Measurements from ENCODE around the gene HOXA3.

GRCh38 chr7:27124902-27125689, 27.3 kb downstream of the HOXA3 start:
- TF ChIP-seq, protein P1, sequence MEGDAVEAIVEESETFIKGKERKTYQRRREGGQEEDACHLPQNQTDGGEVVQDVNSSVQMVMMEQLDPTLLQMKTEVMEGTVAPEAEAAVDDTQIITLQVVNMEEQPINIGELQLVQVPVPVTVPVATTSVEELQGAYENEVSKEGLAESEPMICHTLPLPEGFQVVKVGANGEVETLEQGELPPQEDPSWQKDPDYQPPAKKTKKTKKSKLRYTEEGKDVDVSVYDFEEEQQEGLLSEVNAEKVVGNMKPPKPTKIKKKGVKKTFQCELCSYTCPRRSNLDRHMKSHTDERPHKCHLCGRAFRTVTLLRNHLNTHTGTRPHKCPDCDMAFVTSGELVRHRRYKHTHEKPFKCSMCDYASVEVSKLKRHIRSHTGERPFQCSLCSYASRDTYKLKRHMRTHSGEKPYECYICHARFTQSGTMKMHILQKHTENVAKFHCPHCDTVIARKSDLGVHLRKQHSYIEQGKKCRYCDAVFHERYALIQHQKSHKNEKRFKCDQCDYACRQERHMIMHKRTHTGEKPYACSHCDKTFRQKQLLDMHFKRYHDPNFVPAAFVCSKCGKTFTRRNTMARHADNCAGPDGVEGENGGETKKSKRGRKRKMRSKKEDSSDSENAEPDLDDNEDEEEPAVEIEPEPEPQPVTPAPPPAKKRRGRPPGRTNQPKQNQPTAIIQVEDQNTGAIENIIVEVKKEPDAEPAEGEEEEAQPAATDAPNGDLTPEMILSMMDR (IDR thresholded peaks at IDR 0.05), result no peak
- no peak for TF ChIP-seq POLR2AphosphoS5 (IDR thresholded peaks at IDR 0.05)
- TF ChIP-seq POLR2A (IDR thresholded peaks at IDR 0.05), result no peak
- TF ChIP-seq EP300 (IDR thresholded peaks at IDR 0.05), result no peak

All from gastroesophageal sphincter (tissue), 3 donors.